ENCODE results near the gene CASQ2.

The CASQ2 gene

GRCh38 chr1:115687744-115688143, 80.8 kb downstream of the CASQ2 start:
- no peaks in the 10 kb centered on the region for H3K27me3 ChIP-seq (ENCODE audit: control insufficient read depth, low read length)
- H3K9me3 ChIP-seq (ENCODE audit: control insufficient read depth, insufficient read depth, low read length), result no peaks in the 10 kb centered on the region
- no peaks in the 10 kb centered on the region for H3K79me2 ChIP-seq (ENCODE audit: control insufficient read depth, low read length)
- no peaks in the 10 kb centered on the region for H3F3A ChIP-seq (ENCODE audit: control insufficient read depth, insufficient read depth)
- no peaks in the 10 kb centered on the region for H4K20me1 ChIP-seq (ENCODE audit: control insufficient read depth, insufficient read depth, low read depth, low read length)
- no peak overlapping the region for H3K4me2 ChIP-seq (ENCODE audit: low read length)
- no peaks in the 10 kb centered on the region for H3K4me1 ChIP-seq (ENCODE audit: control insufficient read depth, low read length)
- no peak for TF ChIP-seq EZH2phosphoT487 (IDR thresholded peaks at IDR 0.05; ENCODE audit: borderline replicate concordance, low read length)
- TF ChIP-seq CTCF (IDR thresholded peaks at IDR 0.05; ENCODE audit: low read depth, low read length, poor library complexity, severe bottlenecking), result no peak
- no peak overlapping the region for H3K27ac ChIP-seq (ENCODE audit: low read depth, low read length)
- H3K36me3 ChIP-seq (ENCODE audit: control insufficient read depth, low read length), result no peaks in the 10 kb centered on the region
- no peaks in the 10 kb centered on the region for H3K9me2 ChIP-seq (replicated peaks; ENCODE audit: control insufficient read depth, low read length)
- H3K4me3 ChIP-seq (ENCODE audit: low read length), result no peak overlapping the region

GRCh38 chr1:115685029-115685705, 83.3 kb downstream of the CASQ2 start:
- no peaks in the 10 kb centered on the region for H3K79me2 ChIP-seq (ENCODE audit: control insufficient read depth, low read length)
- H3K4me2 ChIP-seq (ENCODE audit: low read length), result no peak overlapping the region

DNA sequence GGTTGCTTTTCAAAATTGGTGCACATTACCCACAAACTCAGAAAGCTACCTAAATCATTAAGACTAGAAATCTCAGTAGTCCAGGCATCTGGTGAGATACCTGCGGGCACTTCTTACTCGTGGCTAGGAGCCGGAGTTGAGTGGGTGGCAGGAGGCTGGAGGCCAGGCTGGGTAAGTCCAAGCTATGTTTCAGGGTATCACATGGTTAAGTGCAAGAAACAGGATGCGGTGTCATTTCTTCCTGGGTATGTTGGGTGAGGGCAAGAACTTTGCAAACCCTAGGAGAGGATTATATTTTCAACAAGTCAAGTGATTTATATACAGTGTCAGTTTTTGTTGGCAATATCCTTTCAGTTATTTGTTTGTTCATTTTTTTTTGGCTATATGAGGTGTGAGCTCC, 85.7 kb downstream of the CASQ2 start:
- no peak overlapping the region for H3K27ac ChIP-seq (ENCODE audit: low read depth, low read length)
- no peaks in the 10 kb centered on the region for H4K20me1 ChIP-seq (ENCODE audit: control insufficient read depth, insufficient read depth, low read depth, low read length)
- no peaks in the 10 kb centered on the region for H3K27me3 ChIP-seq (ENCODE audit: control insufficient read depth, low read length)
- H3F3A ChIP-seq (ENCODE audit: control insufficient read depth, insufficient read depth), result no peaks in the 10 kb centered on the region
- no peak for TF ChIP-seq CTCF (IDR thresholded peaks at IDR 0.05; ENCODE audit: low read depth, low read length, poor library complexity, severe bottlenecking)
- TF ChIP-seq EZH2phosphoT487 (IDR thresholded peaks at IDR 0.05; ENCODE audit: borderline replicate concordance, low read length), result no peak
- H3K79me2 ChIP-seq (ENCODE audit: control insufficient read depth, low read length), result no peaks in the 10 kb centered on the region
- no peaks in the 10 kb centered on the region for H3K9me2 ChIP-seq (replicated peaks; ENCODE audit: control insufficient read depth, low read length)
- H3K4me2 ChIP-seq (ENCODE audit: low read length), result no peak overlapping the region
- no peaks in the 10 kb centered on the region for H3K9me3 ChIP-seq (ENCODE audit: control insufficient read depth, insufficient read depth, low read length)
- no peak overlapping the region for H3K4me3 ChIP-seq (ENCODE audit: low read length)
- no peaks in the 10 kb centered on the region for H3K36me3 ChIP-seq (ENCODE audit: control insufficient read depth, low read length)
- H3K4me1 ChIP-seq (ENCODE audit: control insufficient read depth, low read length), result no peaks in the 10 kb centered on the region

More at GRCh38 chr1:115685029-115685705, 83.3 kb downstream of the CASQ2 start:
- Histone ChIP-seq H3K9me2 (replicated peaks; ENCODE audit: control insufficient read depth, low read length) (no peaks in the 10 kb centered on the region), H3K4me1 (ENCODE audit: control insufficient read depth, low read length) (no peaks in the 10 kb centered on the region), H3K27me3 (ENCODE audit: control insufficient read depth, low read length) (no peaks in the 10 kb centered on the region), H4K20me1 (ENCODE audit: control insufficient read depth, insufficient read depth, low read depth, low read length) (no peaks in the 10 kb centered on the region), H3K36me3 (ENCODE audit: control insufficient read depth, low read length) (no peaks in the 10 kb centered on the region), H3F3A (ENCODE audit: control insufficient read depth, insufficient read depth) (no peaks in the 10 kb centered on the region), H3K27ac (ENCODE audit: low read depth, low read length) (no peak overlapping the region), H3K4me3 (ENCODE audit: low read length) (no peak overlapping the region), H3K9me3 (ENCODE audit: control insufficient read depth, insufficient read depth, low read length) (no peaks in the 10 kb centered on the region)
- no peak for TF ChIP-seq CTCF (IDR thresholded peaks at IDR 0.05; ENCODE audit: low read depth, low read length, poor library complexity, severe bottlenecking)
- TF ChIP-seq EZH2phosphoT487 (IDR thresholded peaks at IDR 0.05; ENCODE audit: borderline replicate concordance, low read length), result no peak

Data from DOHH2 (cell line).